H9 (cell line): ENCODE data around the gene KLHDC1. TPM values are rescaled to one million over a fixed set of nuclear protein-coding genes. Genes with fewer than 3 reads are reported as not detected.

Experiments
- DNase-seq: peaks from one replicate; pipeline ENCODE4 v3.0.0-alpha.2; 2017
- H2AFZ ChIP-seq: one replicate; pipeline ENCODE4 v1.6.1; 2013; ENCODE audit warnings: mild to moderate bottlenecking, low read length, control low read depth, moderate library complexity
- H2AK5ac ChIP-seq: 2 replicates; pipeline ENCODE4 v1.6.1; 2013; ENCODE audit warnings: low read length, control low read depth, mixed read lengths; ENCODE audit not compliant: insufficient read length
- H2BK120ac ChIP-seq: one replicate; pipeline ENCODE4 v1.6.1; 2013; ENCODE audit warnings: low read depth, mild to moderate bottlenecking, low read length, control low read depth, inconsistent platforms; ENCODE audit not compliant: poor library complexity, severe bottlenecking
- H2BK12ac ChIP-seq: 2 replicates; pipeline ENCODE4 v1.6.1; 2013; ENCODE audit warnings: low read length, control low read depth, mixed read lengths, low read depth; ENCODE audit not compliant: insufficient read length
- H2BK15ac ChIP-seq: 2 replicates; pipeline ENCODE4 v1.6.1; 2013; ENCODE audit warnings: low read depth, low read length, control low read depth
- H2BK20ac ChIP-seq: one replicate; pipeline ENCODE4 v1.6.1; 2013; ENCODE audit warnings: low read depth, mild to moderate bottlenecking, low read length, control low read depth, inconsistent platforms; ENCODE audit not compliant: poor library complexity, severe bottlenecking
- H2BK5ac ChIP-seq: 2 replicates; pipeline ENCODE4 v1.6.1; 2013; ENCODE audit warnings: low read length, control low read depth, mixed read lengths; ENCODE audit not compliant: insufficient read length
- H3K14ac ChIP-seq: 2 replicates; pipeline ENCODE4 v1.6.1; 2013; ENCODE audit warnings: low read length, control low read depth; ENCODE audit not compliant: insufficient read depth
- H3K18ac ChIP-seq: 2 replicates; pipeline ENCODE4 v1.6.1; 2013; ENCODE audit warnings: low read depth, mild to moderate bottlenecking, mixed read lengths, low read length, control low read depth; ENCODE audit not compliant: insufficient read length
- H3K23ac ChIP-seq: 2 replicates; pipeline ENCODE4 v1.6.1; 2013; ENCODE audit warnings: low read length, control low read depth, mixed read lengths, low read depth; ENCODE audit not compliant: insufficient read length
- H3K23me2 ChIP-seq: 2 replicates; pipeline ENCODE4 v1.6.1; 2013; ENCODE audit warnings: low read depth, mild to moderate bottlenecking, mixed read lengths, low read length, control low read depth; ENCODE audit not compliant: insufficient read length, poor library complexity, severe bottlenecking
- H3K27ac ChIP-seq: 2 replicates; pipeline ENCODE4 v1.5.1; 2013; ENCODE audit warnings: low read length, control low read depth, mixed read lengths, low read depth; ENCODE audit not compliant: insufficient read length
- H3K27me3 ChIP-seq: 2 replicates; pipeline ENCODE4 v1.6.1; 2013; ENCODE audit warnings: low read length, control low read depth, inconsistent platforms; ENCODE audit not compliant: insufficient read depth
- H3K4ac ChIP-seq: 2 replicates; pipeline ENCODE4 v1.6.1; 2013; ENCODE audit warnings: low read depth, mild to moderate bottlenecking, control low read depth, inconsistent platforms, low read length, moderate library complexity
- H3K4me1 ChIP-seq: 2 replicates; pipeline ENCODE4 v1.6.1; 2013; ENCODE audit warnings: low read length, control low read depth, inconsistent platforms; ENCODE audit not compliant: insufficient read depth
- H3K4me2 ChIP-seq: 2 replicates; pipeline ENCODE4 v1.6.1; 2013; ENCODE audit warnings: low read length, control low read depth, mixed read lengths; ENCODE audit not compliant: insufficient read length, insufficient read depth
- H3K56ac ChIP-seq: 2 replicates; pipeline ENCODE4 v1.6.1; 2013; ENCODE audit warnings: low read depth, mild to moderate bottlenecking, mixed read lengths, low read length, control low read depth; ENCODE audit not compliant: insufficient read length
- H3K79me1 ChIP-seq: 2 replicates; pipeline ENCODE4 v1.6.1; 2013; ENCODE audit warnings: low read depth, mild to moderate bottlenecking, moderate library complexity, low read length, control low read depth, inconsistent platforms; ENCODE audit not compliant: insufficient read depth, poor library complexity, severe bottlenecking
- H3K79me2 ChIP-seq: 2 replicates; pipeline ENCODE4 v1.6.1; 2013; ENCODE audit warnings: low read length, control low read depth, inconsistent platforms; ENCODE audit not compliant: insufficient read depth
- H3K9ac ChIP-seq: 2 replicates; pipeline ENCODE4 v1.6.1; 2013; ENCODE audit warnings: low read length, control low read depth, mixed read lengths; ENCODE audit not compliant: insufficient read length; ENCODE audit errors: extremely low read depth
- H3K9me3 ChIP-seq: one replicate; pipeline ENCODE4 v1.6.1; 2013; ENCODE audit warnings: low read depth, low read length, inconsistent platforms; ENCODE audit not compliant: control insufficient read depth
- H3T11ph ChIP-seq: one replicate; pipeline ENCODE4 v1.6.1; 2013; ENCODE audit warnings: mild to moderate bottlenecking, low read length, control low read depth, inconsistent platforms
- H4K20me1 ChIP-seq: one replicate; pipeline ENCODE4 v1.6.1; 2013; ENCODE audit not compliant: control insufficient read depth, insufficient read length, insufficient read depth
- H4K5ac ChIP-seq: 2 replicates; pipeline ENCODE4 v1.6.1; 2013; ENCODE audit warnings: low read depth, mild to moderate bottlenecking, mixed read lengths, low read length, control low read depth; ENCODE audit not compliant: insufficient read length
- H4K8ac ChIP-seq: replicated peaks from 2 replicates; pipeline ENCODE4 v1.6.1; 2013; ENCODE audit warnings: low read length, control low read depth, mixed read lengths, low read depth; ENCODE audit not compliant: insufficient read length
- H4K91ac ChIP-seq: 2 replicates; pipeline ENCODE4 v1.6.1; 2013; ENCODE audit warnings: low read depth, mild to moderate bottlenecking, moderate library complexity, mixed read lengths, low read length, control low read depth; ENCODE audit not compliant: insufficient read length
- H3K27ac Mint-ChIP-seq, 3 experiments: 2 replicates in 2 of 3; 3 replicates in 1 of 3; pipeline ENCODE4 v1.8.0; 2020 to 2021; ENCODE audit warnings: mixed read lengths in 3 of 3, mild to moderate bottlenecking in 1 of 3, moderate library complexity in 1 of 3
- H3K27me3 Mint-ChIP-seq: 2 replicates; pipeline ENCODE4 v1.8.0; 2021; ENCODE audit warnings: low read depth, mild to moderate bottlenecking, moderate library complexity, mixed read lengths
- H3K36me3 Mint-ChIP-seq, 3 experiments: 2 replicates in 2 of 3; 3 replicates in 1 of 3; pipeline ENCODE4 v1.8.0; 2020 to 2021; ENCODE audit warnings: low read depth in 3 of 3, mixed read lengths in 3 of 3; ENCODE audit not compliant: insufficient read depth in 1 of 3
- H3K4me1 Mint-ChIP-seq, 2 experiments: 2 replicates each; pipeline ENCODE4 v1.8.0; 2020; ENCODE audit warnings: mixed read lengths in 2 of 2
- H3K4me3 Mint-ChIP-seq, 2 experiments: 2 replicates in 1 of 2; 3 replicates in 1 of 2; pipeline ENCODE4 v1.8.0; 2020 to 2021; ENCODE audit warnings: mild to moderate bottlenecking in 2 of 2, mixed read lengths in 2 of 2, moderate library complexity in 1 of 2
- H3K9me3 Mint-ChIP-seq, 2 experiments: 2 replicates in 1 of 2; 3 replicates in 1 of 2; pipeline ENCODE4 v1.8.0; 2020; ENCODE audit warnings: mild to moderate bottlenecking in 2 of 2, mixed read lengths in 2 of 2, moderate library complexity in 1 of 2
- WGBS: extraction: QIAGEN DNeasy Blood & Tissue Kit; methylation state at CpG from one replicate; pipeline ENCODE4 v1.1.7; 2013; ENCODE audit warnings: missing lambda C conversion rate, low lambda C conversion rate, mixed read lengths; ENCODE audit not compliant: insufficient read length; ENCODE audit errors: extremely low coverage; 5-methylcytosine and 5-hydroxymethylcytosine counted together
- total RNA-seq: library from RNA; stranded (reverse); gene quantifications from 2 replicates; pipeline ENCODE4 v1.2.1, GENCODE V29; 2021
- TF ChIP-seq, protein P1 (sequence below): fragments of 200-600 bp; sonication (generic); conservative IDR thresholded peaks from 3 replicates; pipeline ENCODE4 v1.8.0; 2021; ENCODE audit warnings: antibody characterized with exemption, mild to moderate bottlenecking

KLHDC1 gene
- total RNA-seq, 1 experiment from 2014 or later = not detected

DNA sequence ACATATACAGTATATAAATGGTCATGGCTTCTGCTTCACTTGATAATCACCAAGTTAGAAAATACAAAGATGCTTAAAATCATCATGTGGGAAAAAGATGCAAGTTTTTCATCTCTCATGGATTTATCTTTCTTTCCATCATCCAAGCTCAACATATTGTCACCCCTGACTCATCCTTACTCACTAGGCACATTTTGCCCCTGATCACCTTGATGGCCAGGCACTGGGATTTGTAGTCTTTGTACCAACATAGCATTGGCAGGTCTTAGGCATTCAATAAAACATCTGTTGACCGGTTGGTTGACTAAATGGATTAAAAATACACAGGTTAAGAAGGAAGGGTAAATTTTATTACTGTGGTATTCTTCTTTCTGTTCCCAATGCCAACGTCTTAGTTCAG lies 103.1 kb downstream of the KLHDC1 start:
- Histone ChIP-seq H3K23ac (no peak overlapping the region), H3K9me3 (no peaks in the 10 kb centered on the region), H2AFZ (no peak overlapping the region), H4K91ac (no peak overlapping the region), H3K23me2 (no peaks in the 10 kb centered on the region), H3K9ac (no peak overlapping the region), H3K18ac (no peak overlapping the region), H2BK120ac (no peak overlapping the region), H4K5ac (no peak overlapping the region), H3K4me2 (no peak overlapping the region), H4K20me1 (no peaks in the 10 kb centered on the region), H4K8ac (no peak overlapping the region), H3K79me1 (no peaks in the 10 kb centered on the region), H2BK15ac (no peak overlapping the region), H2BK20ac (no peak overlapping the region), H2BK12ac (no peak overlapping the region), H3K14ac (no peak overlapping the region), H3K79me2 (no peaks in the 10 kb centered on the region), H3T11ph (no peak overlapping the region), H3K27me3 (no peaks in the 10 kb centered on the region), H3K4me1 (no peaks in the 10 kb centered on the region), H3K27ac (no peak overlapping the region), H3K56ac (no peak overlapping the region), H2BK5ac (no peak overlapping the region), H2AK5ac (no peak overlapping the region), H3K4ac (no peak overlapping the region)
- Mint-ChIP-seq H3K27ac (no peak overlapping the region), H3K27me3 (no peaks in the 10 kb centered on the region), H3K36me3 (peaks cover 46 to 91% (median 77%) of the 10 kb centered on the region in 3 experiments; a peak in 6 of 7 replicates), H3K9me3 (no peaks in the 10 kb centered on the region), H3K4me1 (no peaks in the 10 kb centered on the region), H3K4me3 (no peak overlapping the region)
- WGBS = no CpG with 5 or more reads among the region's 2 CpGs
- TF ChIP-seq, protein P1, sequence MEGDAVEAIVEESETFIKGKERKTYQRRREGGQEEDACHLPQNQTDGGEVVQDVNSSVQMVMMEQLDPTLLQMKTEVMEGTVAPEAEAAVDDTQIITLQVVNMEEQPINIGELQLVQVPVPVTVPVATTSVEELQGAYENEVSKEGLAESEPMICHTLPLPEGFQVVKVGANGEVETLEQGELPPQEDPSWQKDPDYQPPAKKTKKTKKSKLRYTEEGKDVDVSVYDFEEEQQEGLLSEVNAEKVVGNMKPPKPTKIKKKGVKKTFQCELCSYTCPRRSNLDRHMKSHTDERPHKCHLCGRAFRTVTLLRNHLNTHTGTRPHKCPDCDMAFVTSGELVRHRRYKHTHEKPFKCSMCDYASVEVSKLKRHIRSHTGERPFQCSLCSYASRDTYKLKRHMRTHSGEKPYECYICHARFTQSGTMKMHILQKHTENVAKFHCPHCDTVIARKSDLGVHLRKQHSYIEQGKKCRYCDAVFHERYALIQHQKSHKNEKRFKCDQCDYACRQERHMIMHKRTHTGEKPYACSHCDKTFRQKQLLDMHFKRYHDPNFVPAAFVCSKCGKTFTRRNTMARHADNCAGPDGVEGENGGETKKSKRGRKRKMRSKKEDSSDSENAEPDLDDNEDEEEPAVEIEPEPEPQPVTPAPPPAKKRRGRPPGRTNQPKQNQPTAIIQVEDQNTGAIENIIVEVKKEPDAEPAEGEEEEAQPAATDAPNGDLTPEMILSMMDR = no peak
- DNase-seq = no peak

Other genes with a start within 250 kb of the KLHDC1 start
- 1,963 and 2,022 TPM in 2 replicates for gene RPS29, start 106.7 kb upstream of the KLHDC1 start, total RNA-seq
- gene LRR1, start 94.2 kb upstream of the KLHDC1 start, total RNA-seq = 38.6 and 43.2 TPM in 2 replicates
- 205 and 207 TPM in 2 replicates for gene RPL36AL, start 72.5 kb upstream of the KLHDC1 start, total RNA-seq
- gene MGAT2, start 72.3 kb upstream of the KLHDC1 start, total RNA-seq = 24.5 and 27.9 TPM in 2 replicates
- gene DNAAF2, start 57.9 kb upstream of the KLHDC1 start, total RNA-seq = 26.1 and 26.3 TPM in 2 replicates
- 24.1 and 25.7 TPM in 2 replicates for gene POLE2, start 4.9 kb upstream of the KLHDC1 start, total RNA-seq
- 41.3 and 41.6 TPM in 2 replicates for gene KLHDC2, start 75.0 kb downstream of the KLHDC1 start, total RNA-seq
- 54.3 and 57.4 TPM in 2 replicates for gene NEMF, start 159.7 kb downstream of the KLHDC1 start, total RNA-seq
- 49.2 and 51.0 TPM in 2 replicates for gene ARF6, start 200.0 kb downstream of the KLHDC1 start, total RNA-seq